BLaER1 (cell line): Measurements from ENCODE around the gene PTBP1.
A peak's percentile ranks its signal among the peaks of the same experiment; 100 is the strongest.
"Not testable (repeated sequence)": the region's sequence is repeated elsewhere in the genome, so short reads cannot be mapped to it uniquely, and the experiment has no call there.

Experiments
- H3K27ac ChIP-seq: shearing (Covaris generic); formaldehyde crosslinking; 2 replicates; pipeline ENCODE4 v1.8.1; 2022
- H3K27me3 ChIP-seq: shearing (Covaris generic); formaldehyde crosslinking; 2 replicates; pipeline ENCODE4 v1.8.1; 2022
- H3K36me3 ChIP-seq: shearing (Covaris generic); formaldehyde crosslinking; 2 replicates; pipeline ENCODE4 v1.8.1; 2022
- H3K4me1 ChIP-seq: shearing (Covaris generic); formaldehyde crosslinking; 2 replicates; pipeline ENCODE4 v1.8.1; 2022
- H3K4me2 ChIP-seq: shearing (Covaris generic); formaldehyde crosslinking; 2 replicates; pipeline ENCODE4 v1.8.1; 2022
- H3K4me3 ChIP-seq: shearing (Covaris generic); formaldehyde crosslinking; 2 replicates; pipeline ENCODE4 v1.8.1; 2022
- H3K9ac ChIP-seq: shearing (Covaris generic); formaldehyde crosslinking; 2 replicates; pipeline ENCODE4 v1.8.1; 2022
- H3K9me3 ChIP-seq: shearing (Covaris generic); formaldehyde crosslinking; 2 replicates; pipeline ENCODE4 v1.8.1; 2022
- H4K20me1 ChIP-seq: shearing (Covaris generic); formaldehyde crosslinking; 2 replicates; pipeline ENCODE4 v1.8.1; 2022
- Cebpa-rat ChIP-seq: shearing (Covaris generic); IDR thresholded peaks from 2 replicates; pipeline ENCODE4 v1.8.1; 2022

PTBP1 gene

DNA sequence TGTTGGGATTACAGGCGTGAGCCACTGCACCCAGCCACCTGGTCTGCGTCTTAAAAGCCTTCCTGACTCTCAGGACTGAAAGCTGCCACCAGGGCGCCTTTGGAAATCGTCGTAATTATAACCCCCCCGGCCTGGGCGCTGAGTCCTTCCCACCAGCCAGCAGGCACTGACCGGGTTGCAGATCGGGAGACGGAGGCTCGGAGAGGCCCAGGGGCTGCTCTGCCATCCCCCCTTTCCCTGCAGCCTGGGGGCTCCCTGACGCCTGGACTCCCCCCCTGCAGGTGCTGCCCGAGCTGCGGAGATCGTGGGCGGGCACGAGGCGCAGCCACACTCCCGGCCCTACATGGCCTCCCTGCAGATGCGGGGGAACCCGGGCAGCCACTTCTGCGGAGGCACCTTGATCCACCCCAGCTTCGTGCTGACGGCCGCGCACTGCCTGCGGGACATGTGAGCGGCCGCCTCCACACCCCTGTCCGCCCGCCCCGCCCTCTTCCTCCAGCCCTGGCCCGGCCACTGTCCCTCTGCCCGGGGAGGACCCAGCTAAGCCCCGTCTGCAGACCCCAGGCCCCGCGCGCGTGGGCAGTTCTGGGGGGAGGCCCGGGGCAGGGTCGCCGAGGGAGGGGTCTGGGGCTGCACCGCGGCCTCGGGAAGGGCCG, 46.1 kb downstream of the PTBP1 start:
- TF ChIP-seq Cebpa-rat = no peak
- Histone ChIP-seq H3K27me3 (peaks cover 65% of the 10 kb centered on the region), H4K20me1 (peaks cover 10% of the 10 kb centered on the region; the same call in 1 of the 2 replicates), H3K9ac (no peak overlapping the region), H3K27ac (no peak overlapping the region), H3K4me2 (no peak overlapping the region), H3K4me1 (peaks cover 48% of the 10 kb centered on the region), H3K4me3 (no peak overlapping the region), H3K36me3 (no peaks in the 10 kb centered on the region), H3K9me3 (no peaks in the 10 kb centered on the region)

DNA sequence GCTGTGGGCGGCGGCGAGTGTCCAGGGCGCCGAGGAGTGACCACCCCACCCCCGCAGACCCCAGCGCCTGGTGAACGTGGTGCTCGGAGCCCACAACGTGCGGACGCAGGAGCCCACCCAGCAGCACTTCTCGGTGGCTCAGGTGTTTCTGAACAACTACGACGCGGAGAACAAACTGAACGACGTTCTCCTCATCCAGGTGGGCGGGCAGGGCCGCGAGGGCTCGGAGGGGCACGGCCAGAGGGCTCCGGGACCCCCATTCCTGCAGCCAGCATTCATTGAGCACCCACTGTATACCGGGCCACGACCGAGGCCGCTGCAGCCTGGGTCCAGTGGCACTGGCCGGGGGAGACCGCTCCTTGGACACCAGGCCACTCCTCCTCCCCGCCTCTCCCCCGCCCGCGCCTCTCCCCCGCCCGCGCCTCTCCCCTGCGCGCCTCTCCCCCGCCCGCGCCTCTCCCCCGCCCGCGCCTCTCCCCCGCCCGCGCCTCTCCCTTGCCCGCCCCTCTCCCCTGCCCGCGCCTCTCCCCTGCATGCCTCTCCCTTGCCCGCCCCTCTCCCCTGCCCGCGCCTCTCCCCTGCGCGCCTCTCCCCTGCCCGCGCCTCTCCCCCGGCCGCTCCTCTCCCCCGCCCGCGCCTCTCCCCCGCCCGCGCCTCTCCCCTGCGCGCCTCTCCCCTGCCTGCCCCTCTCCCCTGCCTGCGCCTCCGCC, 46.7 kb downstream of the PTBP1 start:
- Histone ChIP-seq H3K9ac (no peak overlapping the region), H3K36me3 (no peaks in the 10 kb centered on the region), H3K4me1 (peaks cover 42% of the 10 kb centered on the region), H3K4me2 (no peak overlapping the region), H3K27ac (no peak overlapping the region), H3K9me3 (no peaks in the 10 kb centered on the region), H3K4me3 (no peak overlapping the region), H3K27me3 (peaks cover 72% of the 10 kb centered on the region), H4K20me1 (peaks cover 10% of the 10 kb centered on the region; the same call in 1 of the 2 replicates)
- no peak for TF ChIP-seq Cebpa-rat

DNA sequence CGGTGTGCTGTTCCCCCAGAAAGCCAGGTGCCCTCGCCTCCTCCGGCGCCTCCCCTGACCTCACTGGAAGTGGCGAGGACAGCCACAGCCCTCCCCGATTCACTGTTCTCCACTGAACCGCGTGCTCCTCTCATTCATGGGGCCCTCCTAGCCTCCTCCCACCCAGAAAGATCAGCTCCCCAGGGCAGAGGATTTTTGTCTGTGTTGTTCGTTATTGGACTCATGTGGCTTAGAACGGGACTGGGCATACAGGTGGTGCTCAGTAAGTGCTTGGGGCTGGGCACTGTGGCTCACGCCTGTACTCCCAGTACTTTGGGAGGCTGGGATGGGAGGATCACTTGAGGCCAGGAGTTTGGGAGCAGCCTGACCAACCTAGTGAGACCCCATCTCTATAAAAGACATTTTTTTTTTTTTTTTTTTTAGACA, 47.3 kb downstream of the PTBP1 start:
- Histone ChIP-seq H3K27me3 (peaks cover 77% of the 10 kb centered on the region), H3K9me3 (no peaks in the 10 kb centered on the region), H3K9ac (no peak overlapping the region), H3K36me3 (no peaks in the 10 kb centered on the region), H3K4me1 (peaks cover 36% of the 10 kb centered on the region), H4K20me1 (peaks cover 10% of the 10 kb centered on the region; the same call in 1 of the 2 replicates), H3K27ac (no peak overlapping the region), H3K4me3 (no peak overlapping the region), H3K4me2 (no peak overlapping the region)
- no peak for TF ChIP-seq Cebpa-rat

- H4K20me1 ChIP-seq = peaks cover 10% of the 10 kb centered on the region; the same call in 1 of the 2 replicates
- no peak for TF ChIP-seq Cebpa-rat
- peaks cover 23% of the 10 kb centered on the region for H3K4me1 ChIP-seq
- no peaks in the 10 kb centered on the region for H3K9me3 ChIP-seq
- H3K27ac ChIP-seq = no peak overlapping the region
- no peak overlapping the region for H3K9ac ChIP-seq
- no peak overlapping the region for H3K4me3 ChIP-seq
- no peak overlapping the region for H3K4me2 ChIP-seq
- no peaks in the 10 kb centered on the region for H3K36me3 ChIP-seq
- H3K27me3 ChIP-seq = peaks cover 90% of the 10 kb centered on the region
These were observed 48.7 kb downstream of the PTBP1 start for GRCh38 chr19:845707-846521.

DNA sequence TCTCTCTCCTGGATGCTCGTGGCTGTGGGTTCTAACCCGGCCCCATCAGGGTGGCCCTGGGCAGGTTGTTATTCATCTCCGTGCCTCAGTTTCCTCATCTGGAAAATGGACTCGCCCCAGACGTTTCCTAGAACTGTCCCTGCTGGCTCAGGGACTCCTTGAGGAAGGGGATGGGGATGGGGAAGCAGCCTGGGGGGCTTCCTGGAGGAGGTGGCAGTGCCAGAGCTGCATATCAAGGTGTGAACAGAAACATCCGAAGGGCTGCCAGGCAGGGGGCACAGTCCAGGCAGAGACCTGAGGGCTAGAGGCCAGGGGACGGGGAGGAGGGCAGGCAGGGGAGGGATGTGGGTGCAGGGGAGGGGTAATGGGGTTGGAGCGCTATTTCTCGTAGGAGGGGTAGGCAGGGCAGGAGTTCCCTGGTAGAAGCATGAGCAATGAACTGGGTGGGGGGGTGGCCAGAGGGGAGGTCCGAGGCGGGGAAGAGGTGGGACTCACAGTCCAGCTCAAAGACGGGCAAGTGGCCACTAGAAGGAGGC, 51.2 kb downstream of the PTBP1 start:
- no peak for TF ChIP-seq Cebpa-rat
- H3K36me3 ChIP-seq = no peaks in the 10 kb centered on the region
- no peak overlapping the region for H3K27ac ChIP-seq
- peaks cover 91% of the 10 kb centered on the region for H3K27me3 ChIP-seq
- H4K20me1 ChIP-seq = 0 out of 2 replicates have a peak, but pooled peaks cover 10% of the 10 kb centered on the region
- no peak overlapping the region for H3K4me3 ChIP-seq
- H3K4me1 ChIP-seq = peaks cover 23% of the 10 kb centered on the region
- H3K4me2 ChIP-seq = peak overlapping the region; percentile 30
- no peak overlapping the region for H3K9ac ChIP-seq
- H3K9me3 ChIP-seq = no peaks in the 10 kb centered on the region

GRCh38 chr19:849195-849594, 51.9 kb downstream of the PTBP1 start:
- H3K9me3 ChIP-seq, H3K4me2 ChIP-seq, H3K4me3 ChIP-seq, H3K36me3 ChIP-seq, H3K9ac ChIP-seq, H3K27ac ChIP-seq: not testable (repeated sequence)
- Histone ChIP-seq H3K4me1 (peaks cover 23% of the 10 kb centered on the region), H3K27me3 (peaks cover 85% of the 10 kb centered on the region), H4K20me1 (0 out of 2 replicates have a peak, but pooled peaks cover 10% of the 10 kb centered on the region)

- H3K27ac ChIP-seq = no peak overlapping the region
These were observed 53.1 kb downstream of the PTBP1 start for GRCh38 chr19:850221-850978.

GRCh38 chr19:850979-851335, 53.7 kb downstream of the PTBP1 start:
- H3K9me3 ChIP-seq = no peaks in the 10 kb centered on the region
- peaks cover 11% of the 10 kb centered on the region for H3K4me1 ChIP-seq
- H3K36me3 ChIP-seq = no peaks in the 10 kb centered on the region
- no peak for TF ChIP-seq Cebpa-rat
- no peak overlapping the region for H3K4me3 ChIP-seq
- no peak overlapping the region for H3K27ac ChIP-seq
- H3K4me2 ChIP-seq = no peak overlapping the region
- peaks cover 67% of the 10 kb centered on the region for H3K27me3 ChIP-seq
- no peak overlapping the region for H3K9ac ChIP-seq
- H4K20me1 ChIP-seq = 0 out of 2 replicates have a peak, but pooled peaks cover 6% of the 10 kb centered on the region

More at GRCh38 chr19:850221-850978, 53.1 kb downstream of the PTBP1 start:
- Histone ChIP-seq H3K4me3 (no peak overlapping the region), H3K4me2 (no peak overlapping the region), H3K9ac (no peak overlapping the region), H3K4me1 (peaks cover 13% of the 10 kb centered on the region), H3K36me3 (no peaks in the 10 kb centered on the region), H3K9me3 (no peaks in the 10 kb centered on the region), H4K20me1 (0 out of 2 replicates have a peak, but pooled peaks cover 10% of the 10 kb centered on the region), H3K27me3 (peaks cover 73% of the 10 kb centered on the region)
- TF ChIP-seq Cebpa-rat = no peak
